HepG2 (cell line): ENCODE measurements around the gene HSDL2. TPM values are rescaled to one million over a fixed set of nuclear protein-coding genes. Genes with fewer than 3 reads are reported as not detected.

Experiments
- AKAP8 ChIP-seq: sonication (generic); formaldehyde crosslinking; IDR thresholded peaks from 2 replicates; pipeline ENCODE4 v1.5.1; 2020; ENCODE audit warnings: mild to moderate bottlenecking, missing genetic modification reagents
- BHLHE40 ChIP-seq: IDR thresholded peaks from 2 replicates; pipeline ENCODE4 v1.6.1; 2011; ENCODE audit warnings: low read length, improper control_type of control experiment
- FOSL2 ChIP-seq: sonication (generic); formaldehyde crosslinking; IDR thresholded peaks from 2 replicates; pipeline ENCODE4 v1.4.0; 2020; ENCODE audit warnings: missing genetic modification reagents
- FOXC1 ChIP-seq: sonication (generic); formaldehyde crosslinking; IDR thresholded peaks from 2 replicates; pipeline ENCODE4 v1.8.0; 2022; ENCODE audit warnings: mild to moderate bottlenecking, missing genetic modification reagents, borderline replicate concordance
- HNRNPLL ChIP-seq: fragments of 200-400 bp; formaldehyde crosslinking; IDR thresholded peaks from 2 replicates; pipeline ENCODE4 v1.6.1; 2017; ENCODE audit warnings: mild to moderate bottlenecking, low read depth, low read length; ENCODE audit not compliant: poor library complexity, severe bottlenecking
- HOXA5 ChIP-seq: sonication (generic); formaldehyde crosslinking; IDR thresholded peaks from 2 replicates; pipeline ENCODE4 v1.4.0; 2020; ENCODE audit warnings: missing genetic modification reagents
- IKZF1 ChIP-seq: fragments of 450-650 bp; IDR thresholded peaks from 2 replicates; pipeline ENCODE4 v1.7.1; 2016
- NCOA2 ChIP-seq: sonication (generic); formaldehyde crosslinking; IDR thresholded peaks from 2 replicates; pipeline ENCODE4 v1.8.0; 2022; ENCODE audit warnings: inconsistent platforms
- NFATC3 ChIP-seq: sonication (generic); formaldehyde crosslinking; IDR thresholded peaks from 2 replicates; pipeline ENCODE4 v1.5.1; 2020; ENCODE audit warnings: mild to moderate bottlenecking, missing genetic modification reagents
- SMC3 ChIP-seq: IDR thresholded peaks from 2 replicates; pipeline ENCODE4 v1.6.1; 2011; ENCODE audit warnings: low read length, improper control_type of control experiment
- ZMAT3 ChIP-seq: sonication (generic); formaldehyde crosslinking; conservative IDR thresholded peaks from 2 replicates; pipeline ENCODE4 v1.7.0; 2021; ENCODE audit warnings: missing genetic modification reagents
- ZNF207 ChIP-seq: fragments of 450-650 bp; IDR thresholded peaks from 2 replicates; pipeline ENCODE4 v1.6.1; 2016; ENCODE audit warnings: antibody characterized with exemption, borderline replicate concordance
- ZNF30 ChIP-seq: sonication (generic); formaldehyde crosslinking; IDR thresholded peaks from 2 replicates; pipeline ENCODE4 v1.5.0; 2020; ENCODE audit warnings: mild to moderate bottlenecking, missing genetic modification reagents
- ZNF451 ChIP-seq: sonication (generic); formaldehyde crosslinking; IDR thresholded peaks from 2 replicates; pipeline ENCODE4 v1.5.0; 2020; ENCODE audit warnings: mild to moderate bottlenecking, missing genetic modification reagents
- ZNF629 ChIP-seq: sonication (generic); formaldehyde crosslinking; conservative IDR thresholded peaks from 2 replicates; pipeline ENCODE4 v1.5.0; 2020; ENCODE audit warnings: missing genetic modification reagents
- ZSCAN25 ChIP-seq: sonication (generic); formaldehyde crosslinking; IDR thresholded peaks from 2 replicates; pipeline ENCODE4 v1.8.0; 2022; ENCODE audit warnings: mild to moderate bottlenecking, missing genetic modification reagents
- ZSCAN29 ChIP-seq: sonication (generic); formaldehyde crosslinking; conservative IDR thresholded peaks from 2 replicates; pipeline ENCODE4 v1.4.0; 2020; ENCODE audit warnings: mild to moderate bottlenecking, missing genetic modification reagents
- polyA plus RNA-seq, 8 experiments: library from polyadenylated mRNA; depleted of rRNA in 3 of 8; stranded (reverse) in 7 of 8; unstranded in 1 of 8; fragments of >200 nt; fragmentation: Illumina TruSeq in 4 of 8; extraction: Trizol in 4 of 8; gene quantifications; 2 replicates each; pipeline versions ENCODE4 v1.2.1 to v1.2.3, GENCODE V29; 2011 to 2016; ENCODE audit warnings: low read depth in 4 of 8, missing spikeins in 1 of 8, mixed read lengths in 1 of 8; ENCODE audit not compliant: insufficient read depth in 1 of 8
- total RNA-seq, 5 experiments: library from RNA; depleted of rRNA; stranded (reverse); fragments of >200 nt; fragmentation: Illumina TruSeq; extraction: Trizol; gene quantifications; 2 replicates each; pipeline ENCODE4 v1.2.3, GENCODE V29; 2016; ENCODE audit warnings: low read depth in 1 of 5
- TF ChIP-seq, protein P1 (sequence below): sonication (generic); formaldehyde crosslinking; IDR thresholded peaks from 2 replicates; pipeline ENCODE4 v1.8.0; 2022; ENCODE audit warnings: low read depth, missing genetic modification reagents
- TF ChIP-seq, protein P2 (sequence below): IDR thresholded peaks from 2 replicates; pipeline ENCODE4 v1.6.1; 2018; ENCODE audit warnings: missing genetic modification reagents
- TF ChIP-seq, protein P3 (sequence below): sonication (generic); formaldehyde crosslinking; IDR thresholded peaks from 2 replicates; pipeline ENCODE4 v1.8.1; 2023; ENCODE audit warnings: mild to moderate bottlenecking, missing genetic modification reagents, borderline replicate concordance
- TF ChIP-seq, protein P4 (sequence below): sonication (generic); formaldehyde crosslinking; IDR thresholded peaks from 2 replicates; pipeline ENCODE4 v1.5.1; 2020; ENCODE audit warnings: missing genetic modification reagents, mild to moderate bottlenecking, borderline replicate concordance
- TF ChIP-seq, protein P5 (sequence below): sonication (generic); formaldehyde crosslinking; IDR thresholded peaks from 2 replicates; pipeline ENCODE4 v1.4.0; 2020; ENCODE audit warnings: missing genetic modification reagents, borderline replicate concordance

The HSDL2 gene
- total and polyA plus RNA-seq, 2 of the 13 experiments (the other 11 are each of a cell fraction or from before 2014, with no cell fraction given): 55.3 to 80.2 TPM

DNA sequence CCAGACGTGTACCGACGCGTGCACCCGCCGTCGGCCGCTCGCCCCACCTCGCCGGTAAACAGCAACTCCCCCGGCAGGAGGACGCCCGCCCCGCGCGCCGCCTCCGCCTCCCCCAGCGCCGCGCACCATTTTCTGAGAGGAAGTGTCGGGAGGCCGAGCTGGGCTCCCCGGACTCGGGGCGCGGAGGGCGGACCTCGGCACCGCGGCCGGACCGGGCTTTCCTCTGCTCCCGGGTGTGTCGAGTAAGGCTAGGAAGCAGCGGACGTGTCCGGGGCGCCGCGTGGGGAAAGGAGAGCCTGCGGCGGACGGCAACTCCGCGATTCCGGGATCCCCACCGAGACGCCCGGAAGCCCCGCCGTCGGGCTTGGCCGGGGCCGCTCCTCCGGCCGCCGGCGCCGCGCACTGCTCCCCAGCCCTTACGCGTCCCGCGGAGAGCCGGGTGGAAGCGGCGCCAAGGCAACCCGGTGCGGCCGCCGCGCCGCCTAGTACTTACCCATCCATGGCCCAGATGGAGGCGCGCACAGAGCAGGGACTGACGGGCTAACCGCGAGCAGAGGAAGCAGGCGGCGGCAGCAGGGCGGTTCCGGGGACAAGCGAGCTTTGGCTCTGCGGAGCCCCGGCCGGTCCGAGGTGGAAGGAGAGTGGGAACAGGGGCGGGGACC, 46.8 kb upstream of the HSDL2 start, which contains the start of gene PTBP3 (continued):
- TF ChIP-seq, protein P1, sequence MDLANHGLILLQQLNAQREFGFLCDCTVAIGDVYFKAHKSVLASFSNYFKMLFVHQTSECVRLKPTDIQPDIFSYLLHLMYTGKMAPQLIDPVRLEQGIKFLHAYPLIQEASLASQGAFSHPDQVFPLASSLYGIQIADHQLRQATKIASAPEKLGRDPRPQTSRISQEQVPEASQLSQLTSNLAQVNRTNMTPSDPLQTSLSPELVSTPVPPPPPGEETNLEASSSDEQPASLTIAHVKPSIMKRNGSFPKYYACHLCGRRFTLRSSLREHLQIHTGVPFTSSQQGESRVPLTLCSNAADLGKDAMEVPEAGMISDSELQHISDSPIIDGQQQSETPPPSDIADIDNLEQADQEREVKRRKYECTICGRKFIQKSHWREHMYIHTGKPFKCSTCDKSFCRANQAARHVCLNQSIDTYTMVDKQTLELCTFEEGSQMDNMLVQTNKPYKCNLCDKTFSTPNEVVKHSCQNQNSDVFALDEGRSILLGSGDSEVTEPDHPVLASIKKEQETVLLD: peak; percentile 88
- no peak for TF ChIP-seq ZNF451
- TF ChIP-seq ZSCAN25 (CRISPR knock-in tag): no peak; the same call in 1 of the 2 replicates
- TF ChIP-seq IKZF1: no peak
- TF ChIP-seq, protein P2, sequence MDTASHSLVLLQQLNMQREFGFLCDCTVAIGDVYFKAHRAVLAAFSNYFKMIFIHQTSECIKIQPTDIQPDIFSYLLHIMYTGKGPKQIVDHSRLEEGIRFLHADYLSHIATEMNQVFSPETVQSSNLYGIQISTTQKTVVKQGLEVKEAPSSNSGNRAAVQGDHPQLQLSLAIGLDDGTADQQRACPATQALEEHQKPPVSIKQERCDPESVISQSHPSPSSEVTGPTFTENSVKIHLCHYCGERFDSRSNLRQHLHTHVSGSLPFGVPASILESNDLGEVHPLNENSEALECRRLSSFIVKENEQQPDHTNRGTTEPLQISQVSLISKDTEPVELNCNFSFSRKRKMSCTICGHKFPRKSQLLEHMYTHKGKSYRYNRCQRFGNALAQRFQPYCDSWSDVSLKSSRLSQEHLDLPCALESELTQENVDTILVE (CRISPR knock-in tag): peak; percentile 85; the same call in 1 of the 2 replicates
- TF ChIP-seq FOXC1: peak; percentile 52; the same call in 1 of the 2 replicates
- TF ChIP-seq HOXA5 (CRISPR knock-in tag): peak; percentile 89; the same call in 1 of the 2 replicates
- TF ChIP-seq FOSL2: no peak; the same call in 1 of the 2 replicates
- no peak for TF ChIP-seq ZNF30 (CRISPR knock-in tag)
- TF ChIP-seq BHLHE40: no peak; the same call in 1 of the 2 replicates
- no peak for TF ChIP-seq NCOA2
- no peak for TF ChIP-seq SMC3
- no peak for TF ChIP-seq ZSCAN29
- TF ChIP-seq, protein P3, sequence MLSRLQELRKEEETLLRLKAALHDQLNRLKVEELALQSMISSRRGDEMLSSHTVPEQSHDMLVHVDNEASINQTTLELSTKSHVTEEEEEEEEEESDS: no peak
- no peak for TF ChIP-seq ZMAT3 (CRISPR knock-in tag)
- TF ChIP-seq, protein P4, sequence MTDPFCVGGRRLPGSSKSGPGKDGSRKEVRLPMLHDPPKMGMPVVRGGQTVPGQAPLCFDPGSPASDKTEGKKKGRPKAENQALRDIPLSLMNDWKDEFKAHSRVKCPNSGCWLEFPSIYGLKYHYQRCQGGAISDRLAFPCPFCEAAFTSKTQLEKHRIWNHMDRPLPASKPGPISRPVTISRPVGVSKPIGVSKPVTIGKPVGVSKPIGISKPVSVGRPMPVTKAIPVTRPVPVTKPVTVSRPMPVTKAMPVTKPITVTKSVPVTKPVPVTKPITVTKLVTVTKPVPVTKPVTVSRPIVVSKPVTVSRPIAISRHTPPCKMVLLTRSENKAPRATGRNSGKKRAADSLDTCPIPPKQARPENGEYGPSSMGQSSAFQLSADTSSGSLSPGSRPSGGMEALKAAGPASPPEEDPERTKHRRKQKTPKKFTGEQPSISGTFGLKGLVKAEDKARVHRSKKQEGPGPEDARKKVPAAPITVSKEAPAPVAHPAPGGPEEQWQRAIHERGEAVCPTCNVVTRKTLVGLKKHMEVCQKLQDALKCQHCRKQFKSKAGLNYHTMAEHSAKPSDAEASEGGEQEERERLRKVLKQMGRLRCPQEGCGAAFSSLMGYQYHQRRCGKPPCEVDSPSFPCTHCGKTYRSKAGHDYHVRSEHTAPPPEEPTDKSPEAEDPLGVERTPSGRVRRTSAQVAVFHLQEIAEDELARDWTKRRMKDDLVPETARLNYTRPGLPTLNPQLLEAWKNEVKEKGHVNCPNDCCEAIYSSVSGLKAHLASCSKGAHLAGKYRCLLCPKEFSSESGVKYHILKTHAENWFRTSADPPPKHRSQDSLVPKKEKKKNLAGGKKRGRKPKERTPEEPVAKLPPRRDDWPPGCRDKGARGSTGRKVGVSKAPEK (CRISPR knock-in tag): no peak
- TF ChIP-seq, protein P5, sequence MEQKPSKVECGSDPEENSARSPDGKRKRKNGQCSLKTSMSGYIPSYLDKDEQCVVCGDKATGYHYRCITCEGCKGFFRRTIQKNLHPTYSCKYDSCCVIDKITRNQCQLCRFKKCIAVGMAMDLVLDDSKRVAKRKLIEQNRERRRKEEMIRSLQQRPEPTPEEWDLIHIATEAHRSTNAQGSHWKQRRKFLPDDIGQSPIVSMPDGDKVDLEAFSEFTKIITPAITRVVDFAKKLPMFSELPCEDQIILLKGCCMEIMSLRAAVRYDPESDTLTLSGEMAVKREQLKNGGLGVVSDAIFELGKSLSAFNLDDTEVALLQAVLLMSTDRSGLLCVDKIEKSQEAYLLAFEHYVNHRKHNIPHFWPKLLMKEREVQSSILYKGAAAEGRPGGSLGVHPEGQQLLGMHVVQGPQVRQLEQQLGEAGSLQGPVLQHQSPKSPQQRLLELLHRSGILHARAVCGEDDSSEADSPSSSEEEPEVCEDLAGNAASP: peak; percentile 50; the same call in 1 of the 2 replicates
- TF ChIP-seq ZNF629 (CRISPR knock-in tag): no peak; the same call in 1 of the 2 replicates
- TF ChIP-seq HNRNPLL: peak; percentile 80
- 0 out of 2 replicates have a peak, but pooled peaks have one; percentile 38 for TF ChIP-seq AKAP8
- no peak for TF ChIP-seq ZNF207
- TF ChIP-seq NFATC3 (CRISPR knock-in tag): peak; percentile 53; the same call in 1 of the 2 replicates
